DMS153 treated with DMSO at 0.1 percent for 48 hours (cell line): Measurements from ENCODE around the gene GNB5.

Source experiments
- DNase-seq: peaks from one replicate; lab custom pipeline; 2025; ENCODE audit not compliant: unreplicated experiment; lab: John Stamatoyannopoulos, UW

Gene GNB5

DNA sequence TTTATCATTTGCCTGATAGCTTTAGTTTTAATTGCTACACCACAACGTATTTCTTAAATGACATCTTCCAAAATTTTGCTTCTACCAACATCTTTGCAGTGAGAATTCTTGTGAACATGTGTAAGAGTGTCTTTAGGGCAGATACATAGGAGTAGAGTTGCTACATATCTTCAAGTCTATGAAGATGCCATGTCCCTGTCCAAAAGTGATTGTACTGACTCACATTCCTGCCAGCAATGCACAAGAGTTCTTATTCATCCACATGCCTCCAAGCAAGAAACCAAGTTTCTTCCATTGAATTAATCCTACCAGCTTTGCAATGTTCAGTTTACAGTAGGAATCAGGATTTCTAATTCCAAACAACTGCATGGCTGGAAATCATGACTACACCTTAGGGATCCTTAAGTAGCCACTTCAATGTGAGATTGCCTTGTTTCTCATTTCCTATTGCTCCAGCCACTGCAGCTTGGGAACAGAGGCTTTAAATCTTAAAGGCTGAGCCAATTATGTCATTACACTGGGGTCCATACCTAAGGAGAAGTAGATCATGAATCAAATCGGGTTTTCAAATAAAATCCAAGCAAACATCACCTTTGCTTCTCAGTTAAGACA lies 123.1 kb downstream of the GNB5 start:
- DNase-seq, result no peak

DNA sequence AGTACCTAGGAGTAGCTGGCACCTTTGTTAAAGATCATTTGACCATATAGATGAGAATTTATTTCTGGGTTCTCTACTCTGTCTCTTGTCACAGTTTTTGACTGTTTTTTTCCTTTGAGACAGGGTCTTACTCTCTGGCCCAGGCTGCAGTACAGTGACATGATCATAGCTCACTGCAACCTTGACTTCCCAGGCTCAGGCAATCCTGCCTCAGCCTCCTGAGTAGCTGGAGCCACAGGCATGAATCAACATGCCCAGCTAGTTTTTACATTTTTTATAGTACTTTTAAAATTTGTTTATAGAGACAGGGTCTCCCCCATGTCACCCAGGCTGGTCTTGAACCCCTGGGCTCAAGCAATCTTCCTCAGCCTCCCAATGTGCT lies 123.7 kb downstream of the GNB5 start:
- DNase-seq, result no peak

DNA sequence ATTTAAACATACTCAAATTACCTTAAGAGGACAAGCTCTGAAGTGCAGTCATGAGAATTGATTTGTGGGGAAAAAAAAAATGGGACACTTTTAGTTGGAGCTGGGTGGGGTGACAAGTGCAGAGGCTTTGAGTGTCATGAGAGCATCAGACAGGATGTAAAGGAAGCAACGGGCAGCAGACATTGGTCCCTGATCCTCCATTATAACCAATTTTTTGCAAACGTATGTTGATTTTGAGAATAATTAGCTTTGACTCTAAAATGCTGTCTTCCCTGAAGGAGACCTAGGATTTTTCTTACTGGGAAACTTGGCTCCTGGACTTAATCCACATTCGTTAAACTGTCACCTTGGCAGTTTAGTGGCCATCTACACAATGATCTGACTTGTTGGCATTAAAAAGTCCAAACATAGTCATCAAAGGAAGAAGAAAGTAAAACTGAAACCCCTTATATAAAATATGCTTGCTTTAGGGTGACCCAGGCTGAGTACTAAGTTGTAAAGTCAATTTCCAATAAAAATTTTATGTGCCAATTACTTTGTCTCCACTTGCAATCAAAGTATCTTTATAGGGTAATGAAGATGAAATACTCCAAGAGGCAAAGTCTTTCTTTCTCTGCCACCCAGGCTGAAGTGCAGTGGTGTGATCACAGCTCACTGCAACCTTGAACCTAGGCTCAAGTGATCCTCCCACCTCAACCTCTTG lies 124.2 kb downstream of the GNB5 start:
- no peak for DNase-seq
